Measurements from ENCODE around the gene MYZAP.

Gene MYZAP

DNA sequence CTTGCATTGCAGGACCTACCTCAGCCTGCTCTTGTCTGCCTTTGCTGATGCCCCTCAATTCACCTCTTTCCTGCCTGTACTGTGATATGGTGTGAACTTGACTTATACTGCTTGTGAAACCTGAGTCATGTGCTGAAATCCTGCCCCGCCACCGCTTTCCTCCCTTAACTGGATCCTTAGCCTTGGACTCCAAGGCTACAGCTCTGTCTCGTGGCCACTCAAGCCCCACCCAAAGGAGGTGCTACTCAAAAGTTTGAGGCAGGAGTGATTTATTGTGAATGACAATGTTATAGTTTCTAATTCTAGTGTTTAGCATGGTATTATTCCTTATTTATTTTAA, 56.1 kb downstream of the MYZAP start:
- TF ChIP-seq, protein P1, sequence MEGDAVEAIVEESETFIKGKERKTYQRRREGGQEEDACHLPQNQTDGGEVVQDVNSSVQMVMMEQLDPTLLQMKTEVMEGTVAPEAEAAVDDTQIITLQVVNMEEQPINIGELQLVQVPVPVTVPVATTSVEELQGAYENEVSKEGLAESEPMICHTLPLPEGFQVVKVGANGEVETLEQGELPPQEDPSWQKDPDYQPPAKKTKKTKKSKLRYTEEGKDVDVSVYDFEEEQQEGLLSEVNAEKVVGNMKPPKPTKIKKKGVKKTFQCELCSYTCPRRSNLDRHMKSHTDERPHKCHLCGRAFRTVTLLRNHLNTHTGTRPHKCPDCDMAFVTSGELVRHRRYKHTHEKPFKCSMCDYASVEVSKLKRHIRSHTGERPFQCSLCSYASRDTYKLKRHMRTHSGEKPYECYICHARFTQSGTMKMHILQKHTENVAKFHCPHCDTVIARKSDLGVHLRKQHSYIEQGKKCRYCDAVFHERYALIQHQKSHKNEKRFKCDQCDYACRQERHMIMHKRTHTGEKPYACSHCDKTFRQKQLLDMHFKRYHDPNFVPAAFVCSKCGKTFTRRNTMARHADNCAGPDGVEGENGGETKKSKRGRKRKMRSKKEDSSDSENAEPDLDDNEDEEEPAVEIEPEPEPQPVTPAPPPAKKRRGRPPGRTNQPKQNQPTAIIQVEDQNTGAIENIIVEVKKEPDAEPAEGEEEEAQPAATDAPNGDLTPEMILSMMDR (IDR thresholded peaks at IDR 0.05; ENCODE audit: low read length, missing control alignments): no peak
- H3K4me3 ChIP-seq (replicated peaks; ENCODE audit: low read depth, low read length): no peak overlapping the region
- DNase-seq (ENCODE audit: low read depth): peak; percentile 62

GRCh38 chr15:57649138-57649537, 57.4 kb downstream of the MYZAP start:
- TF ChIP-seq, protein P1 (IDR thresholded peaks at IDR 0.05; ENCODE audit: low read length, missing control alignments): no peak
- H3K4me3 ChIP-seq (replicated peaks; ENCODE audit: low read depth, low read length): no peak overlapping the region
- peak; percentile 49 for DNase-seq (ENCODE audit: low read depth)

- H3K4me3 ChIP-seq (replicated peaks; ENCODE audit: low read depth, low read length): no peak overlapping the region
- DNase-seq (ENCODE audit: low read depth): no peak
- TF ChIP-seq, protein P1 (IDR thresholded peaks at IDR 0.05; ENCODE audit: low read length, missing control alignments): no peak
These were observed 59.7 kb downstream of the MYZAP start for GRCh38 chr15:57651445-57651844.

- DNase-seq (ENCODE audit: low read depth): no peak
- TF ChIP-seq, protein P1 (IDR thresholded peaks at IDR 0.05; ENCODE audit: low read length, missing control alignments): no peak
- no peak overlapping the region for H3K4me3 ChIP-seq (replicated peaks; ENCODE audit: low read depth, low read length)
These were observed 60.8 kb downstream of the MYZAP start for GRCh38 chr15:57652481-57652880.

GRCh38 chr15:57654153-57654852, 62.6 kb downstream of the MYZAP start:
- TF ChIP-seq, protein P1 (IDR thresholded peaks at IDR 0.05; ENCODE audit: low read length, missing control alignments): no peak
- DNase-seq (ENCODE audit: low read depth): peak; percentile 65
- no peak overlapping the region for H3K4me3 ChIP-seq (replicated peaks; ENCODE audit: low read depth, low read length)

GRCh38 chr15:57655053-57655452, 63.3 kb downstream of the MYZAP start:
- no peak overlapping the region for H3K4me3 ChIP-seq (replicated peaks; ENCODE audit: low read depth, low read length)
- TF ChIP-seq, protein P1 (IDR thresholded peaks at IDR 0.05; ENCODE audit: low read length, missing control alignments): no peak
- DNase-seq (ENCODE audit: low read depth): no peak

DNA sequence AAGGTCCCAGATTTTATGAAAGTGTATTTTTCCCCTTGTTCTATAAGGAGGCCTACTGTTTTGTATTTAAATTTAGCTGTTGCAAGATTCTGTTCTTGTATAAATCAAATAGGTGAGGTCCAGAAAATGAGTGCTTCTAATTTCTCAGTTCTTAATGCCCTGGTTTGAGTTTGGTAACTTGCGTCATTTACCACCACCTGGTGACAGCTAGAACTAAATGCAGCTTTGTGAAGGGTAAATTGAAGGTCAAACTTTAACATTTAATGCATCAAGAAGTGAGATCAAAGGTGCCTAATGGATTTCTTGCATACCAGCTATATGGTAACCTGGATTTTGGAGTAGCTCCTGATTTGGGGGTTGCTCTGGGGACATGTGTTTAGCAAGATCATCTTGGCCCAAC, 64.1 kb downstream of the MYZAP start:
- DNase-seq (ENCODE audit: low read depth): peak; percentile 22
- TF ChIP-seq, protein P1 (IDR thresholded peaks at IDR 0.05; ENCODE audit: low read length, missing control alignments): peak; percentile 1
- no peak overlapping the region for H3K4me3 ChIP-seq (replicated peaks; ENCODE audit: low read depth, low read length)

All from fibroblast of pulmonary artery (primary cell).